Body of pancreas (tissue), 4 donors: ENCODE measurements around the gene SORT1. TPM values are rescaled to one million over a fixed set of nuclear protein-coding genes. Genes with fewer than 3 reads are reported as not detected.

Source experiments
- ATAC-seq: fragments of 150-250 bp; one replicate; pipeline ENCODE4 v1.9.1; 2016
- DNase-seq, 4 donors: peaks; one replicate each; pipeline ENCODE4 v3.0.0-alpha.2; 2019
- H3K27ac ChIP-seq, 4 donors: fragments of 200-600 bp; sonication (generic); 1 replicate in 3 of 4; 2 replicates in 1 of 4; pipeline versions ENCODE4 v1.5.1 to v1.6.1; 2016 to 2019; ENCODE audit warnings: mild to moderate bottlenecking in 1 of 4, mixed read lengths in 1 of 4, moderate library complexity in 1 of 4
- H3K27me3 ChIP-seq, 2 donors: fragments of 200-600 bp; sonication (generic); one replicate each; pipeline ENCODE4 v1.6.0; 2016; ENCODE audit warnings: mild to moderate bottlenecking in 1 of 2
- H3K36me3 ChIP-seq, 2 donors: fragments of 200-600 bp; sonication (generic); replicated peaks in 1 of 2; 2 replicates each; pipeline ENCODE4 v1.5.1; 2016; ENCODE audit warnings: low read depth in 2 of 2; ENCODE audit not compliant: insufficient read depth in 1 of 2
- H3K4me1 ChIP-seq: fragments of 200-600 bp; sonication (generic); one replicate; pipeline ENCODE4 v1.6.0; 2016
- H3K4me3 ChIP-seq, 2 donors: fragments of 200-600 bp; sonication (generic); 1 replicate in 1 of 2; 2 replicates in 1 of 2; pipeline ENCODE4 v1.5.1; 2016 to 2019
- H3K9me3 ChIP-seq, 3 donors: fragments of 200-600 bp; sonication (generic); 1 replicate in 2 of 3; 2 replicates in 1 of 3; pipeline ENCODE4 v1.5.1; 2016
- CTCF ChIP-seq, 7 experiments: fragments of 450-650 bp in 4 of 7; fragments of 200-600 bp in 3 of 7; sonication (generic) in 3 of 7; IDR thresholded peaks; one replicate each; pipeline ENCODE4 v1.5.1; 2016 to 2019; ENCODE audit warnings: antibody characterized with exemption in 7 of 7
- POLR2A ChIP-seq, 3 donors: fragments of 450-650 bp; IDR thresholded peaks; one replicate each; pipeline ENCODE4 v1.6.1; 2016; ENCODE audit warnings: antibody characterized with exemption in 3 of 3, mild to moderate bottlenecking in 2 of 3
- WGBS, 2 donors: methylation state at CpG; one replicate each; pipeline ENCODE4 v1.1.5; 2017; 5-methylcytosine and 5-hydroxymethylcytosine counted together
- intact Hi-C: fragments of 100-400 bp; cut with DNase I; formaldehyde crosslinking; loops from one replicate; pipeline ENCODE4 v1.15.1; 2023
- total RNA-seq, 2 donors: library from RNA; depleted of rRNA; stranded (reverse); fragments of >200 nt; gene quantifications; one replicate each; pipeline ENCODE4 v1.1.0, GENCODE V29; 2016

SORT1 gene
- total RNA-seq, 2 donors from 2014 or later = 23.6 to 24.7 TPM

GRCh38 chr1:109373126-109373525, 24.6 kb downstream of the SORT1 start:
- Histone ChIP-seq H3K4me1 (no peaks in the 10 kb centered on the region), H3K36me3 (no peaks in the 10 kb centered on the region), H3K27ac (no peak overlapping the region), H3K27me3 (no peaks in the 10 kb centered on the region), H3K4me3 (no peak overlapping the region), H3K9me3 (no peaks in the 10 kb centered on the region)
- TF ChIP-seq CTCF (IDR thresholded peaks at IDR 0.05) (no peak), POLR2A (IDR thresholded peaks at IDR 0.05) (no peak)
- ATAC-seq (no peak), DNase-seq (peak in 1 of 4 donors; percentile 6)
- intact Hi-C loops = no loop called here
- WGBS, 2 donors = 66 to 79% methylated on average over 5 of the region's 5 CpGs

- Histone ChIP-seq H3K36me3 (no peaks in the 10 kb centered on the region), H3K9me3 (no peaks in the 10 kb centered on the region), H3K4me3 (no peak overlapping the region), H3K27me3 (no peaks in the 10 kb centered on the region), H3K4me1 (no peaks in the 10 kb centered on the region), H3K27ac (peak overlapping the region in 1 of 4 donors; percentile 59)
- no peak for ATAC-seq
- no peak for TF ChIP-seq POLR2A (IDR thresholded peaks at IDR 0.05)
- TF ChIP-seq CTCF (IDR thresholded peaks at IDR 0.05) = no peak
- intact Hi-C loops = no loop called here
- 92 to 97% methylated on average over 6 of the region's 6 CpGs for WGBS, 2 donors
- no peak for DNase-seq
Measured at GRCh38 chr1:109372281-109372680, 25.4 kb downstream of the SORT1 start.

- H3K9me3 ChIP-seq = no peaks in the 10 kb centered on the region
- ATAC-seq = no peak
- H3K36me3 ChIP-seq = no peaks in the 10 kb centered on the region
- H3K27me3 ChIP-seq = no peaks in the 10 kb centered on the region
- H3K27ac ChIP-seq = peak overlapping the region in 2 of 4 donors; percentile 1 to 59
- WGBS, 2 donors = 50 to 54% methylated on average over 4 of the region's 4 CpGs
- intact Hi-C loops = no loop called here
- DNase-seq = peak in 1 of 4 donors; percentile 36
- no peaks in the 10 kb centered on the region for H3K4me1 ChIP-seq
- H3K4me3 ChIP-seq = no peak overlapping the region
- TF ChIP-seq POLR2A (IDR thresholded peaks at IDR 0.05) (no peak), CTCF (IDR thresholded peaks at IDR 0.05) (no peak)
Measured at GRCh38 chr1:109371341-109371739, 26.4 kb downstream of the SORT1 start.

- 34 to 55% methylated on average over 7 of the region's 7 CpGs for WGBS, 2 donors
Measured at GRCh38 chr1:109370712-109371340, 26.9 kb downstream of the SORT1 start.

More at GRCh38 chr1:109370712-109371340, 26.9 kb downstream of the SORT1 start:
- Histone ChIP-seq H3K27me3 (no peaks in the 10 kb centered on the region), H3K4me1 (no peaks in the 10 kb centered on the region), H3K27ac (peak overlapping the region in 2 of 4 donors; percentile 1 to 59), H3K36me3 (peaks cover 0 to 3% of the 10 kb centered on the region in 2 donors), H3K4me3 (no peak overlapping the region), H3K9me3 (no peaks in the 10 kb centered on the region)
- ATAC-seq (no peak), DNase-seq (peak in 1 of 4 donors; percentile 3)
- intact Hi-C loops = no loop called here
- TF ChIP-seq POLR2A (IDR thresholded peaks at IDR 0.05) = no peak
- no peak for TF ChIP-seq CTCF (IDR thresholded peaks at IDR 0.05)
